HEK293T (cell line): ENCODE measurements around the gene PLXNA2.

Source experiments
- L3MBTL2 ChIP-seq: fragments of 450-650 bp; conservative IDR thresholded peaks from 2 replicates; pipeline ENCODE4 v1.6.1; 2016; ENCODE audit warnings: mild to moderate bottlenecking
- NFRKB ChIP-seq: fragments of 450-650 bp; IDR thresholded peaks from 2 replicates; pipeline ENCODE4 v1.6.1; 2016; ENCODE audit warnings: mild to moderate bottlenecking, moderate library complexity
- PKNOX1 ChIP-seq: fragments of 450-650 bp; IDR thresholded peaks from 2 replicates; pipeline ENCODE4 v1.6.1; 2016
- SUZ12 ChIP-seq: fragments of 450-650 bp; IDR thresholded peaks from 2 replicates; pipeline ENCODE4 v1.6.1; 2016; ENCODE audit warnings: mild to moderate bottlenecking
- TARDBP ChIP-seq: fragments of 450-650 bp; IDR thresholded peaks from 2 replicates; pipeline ENCODE4 v1.6.1; 2016

GRCh38 chr1:208198236-208198635 lies 45.9 kb downstream of the PLXNA2 start:
- TF ChIP-seq SUZ12 (no peak), PKNOX1 (no peak), NFRKB (no peak), L3MBTL2 (no peak), TARDBP (no peak)
